ENCODE results near the gene AOPEP.
"Not testable (repeated sequence)": the region's sequence is repeated elsewhere in the genome, so short reads cannot be mapped to it uniquely, and the experiment has no call there.

The AOPEP gene

DNA sequence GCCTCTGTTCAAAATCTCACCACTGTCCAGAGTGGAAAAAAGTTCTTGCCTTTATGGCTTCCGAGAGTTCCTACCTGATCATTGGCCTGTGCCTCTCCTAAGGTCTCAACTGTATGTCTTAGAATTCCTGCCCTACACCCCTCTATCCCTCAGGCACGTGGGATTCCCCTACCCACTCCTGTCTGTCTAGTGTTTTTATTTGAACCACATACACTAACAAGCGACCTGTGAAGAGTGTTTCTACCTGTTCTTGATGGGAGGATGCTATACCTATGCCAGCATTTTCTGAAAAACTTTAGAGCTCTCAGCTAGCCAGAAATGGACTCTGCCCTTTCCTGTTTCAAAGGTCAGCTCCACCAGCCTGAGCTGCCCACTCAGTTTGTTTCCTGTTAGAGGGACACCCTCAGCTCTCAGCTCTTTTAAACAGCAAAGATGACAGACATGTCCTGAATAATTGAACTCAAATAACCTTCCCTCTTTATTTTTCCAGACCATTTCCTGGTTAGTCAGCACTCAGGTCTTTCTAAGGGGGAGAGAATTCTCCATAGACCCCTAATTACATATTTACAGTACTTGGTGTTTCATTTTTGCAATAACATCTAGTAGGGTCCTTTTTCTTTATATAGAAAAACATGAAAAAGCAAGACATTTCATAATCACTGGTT, 214.8 kb downstream of the AOPEP start:
- peak; percentile 21 to 41 (median 27) for DNase-seq

DNA sequence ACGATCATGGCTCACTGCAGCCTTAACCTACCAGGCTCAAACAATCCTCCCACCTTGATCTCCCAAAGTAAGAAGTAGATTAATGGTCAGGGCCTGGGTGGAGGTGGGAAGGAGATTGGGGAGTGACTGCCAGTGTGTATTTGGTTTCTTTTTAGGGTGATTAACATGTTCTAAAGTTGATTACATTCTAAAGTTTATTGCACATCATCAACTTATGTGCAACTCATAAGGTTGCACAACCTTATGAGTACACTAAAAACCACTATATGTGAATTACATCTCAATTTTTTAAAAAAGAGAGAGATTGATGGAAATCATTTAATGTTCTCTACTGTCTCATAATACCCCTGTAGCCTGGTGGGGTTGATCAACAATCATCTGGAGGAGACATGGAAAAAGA, 218.1 kb downstream of the AOPEP start:
- DNase-seq: peak in 1 of 3 donors; percentile 7

DNA sequence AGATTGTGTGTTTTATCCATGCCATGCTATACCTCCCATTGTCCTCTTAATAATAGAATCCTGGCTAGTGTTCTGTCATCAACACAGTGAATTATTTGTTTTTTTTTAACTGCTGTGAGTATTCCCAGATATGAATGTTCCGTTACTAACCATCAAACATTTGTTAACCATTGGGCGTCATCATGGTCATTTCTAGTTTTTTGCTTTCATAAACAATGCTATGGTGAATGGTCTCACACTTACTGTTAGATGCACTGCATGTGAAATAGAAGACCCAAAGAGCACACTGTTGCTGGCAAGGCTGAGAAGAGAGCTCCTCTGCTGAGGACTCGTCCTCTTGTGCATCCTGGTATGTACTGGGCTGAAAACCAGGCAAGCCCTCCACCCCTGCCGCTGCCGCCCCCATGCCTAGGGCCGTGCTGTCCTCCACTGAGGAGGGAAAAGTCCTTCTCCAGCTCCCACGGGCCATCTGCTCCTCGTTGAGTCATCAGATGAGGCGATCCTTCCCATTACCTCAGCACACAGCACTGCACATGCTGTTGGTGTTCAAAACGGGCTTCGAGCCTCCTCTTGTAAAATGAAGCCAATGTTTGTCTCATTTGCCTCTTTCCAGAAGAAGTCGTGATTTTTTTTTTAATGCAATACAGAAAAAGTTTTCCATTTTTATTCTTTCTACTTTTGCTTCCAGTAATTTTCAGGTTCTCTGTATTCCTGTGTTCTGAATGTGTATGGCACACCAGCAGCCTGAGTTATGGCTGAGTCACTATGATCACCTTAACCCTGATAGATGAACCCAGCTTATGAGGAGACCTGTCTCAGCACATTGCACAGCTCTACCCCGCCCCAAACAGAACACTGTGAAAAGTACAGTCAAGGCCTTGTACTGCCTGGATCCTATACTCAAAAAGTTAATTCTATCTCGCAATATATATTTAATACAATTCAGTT, 219.0 kb downstream of the AOPEP start:
- peak; percentile 39 to 57 (median 40) for DNase-seq

DNA sequence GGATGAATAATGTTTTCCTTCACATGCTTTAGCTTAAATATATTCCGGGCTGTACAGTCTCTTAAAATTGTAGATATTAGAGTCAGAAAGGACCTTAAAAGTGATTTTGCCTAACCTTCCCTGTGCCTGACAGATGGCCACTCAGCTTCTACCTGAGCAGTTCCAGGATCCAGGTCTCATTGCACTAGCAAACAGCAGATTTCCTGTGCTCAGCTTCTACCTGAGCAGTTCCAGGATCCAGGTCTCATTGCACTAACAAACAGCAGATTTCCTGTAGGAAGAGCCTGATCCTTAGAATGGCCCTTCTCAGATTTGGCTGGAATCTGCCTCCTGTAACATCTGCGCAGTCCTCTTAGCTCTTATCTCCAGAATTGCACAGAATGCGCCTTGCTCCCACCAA, 219.8 kb downstream of the AOPEP start:
- no peak for DNase-seq

DNA sequence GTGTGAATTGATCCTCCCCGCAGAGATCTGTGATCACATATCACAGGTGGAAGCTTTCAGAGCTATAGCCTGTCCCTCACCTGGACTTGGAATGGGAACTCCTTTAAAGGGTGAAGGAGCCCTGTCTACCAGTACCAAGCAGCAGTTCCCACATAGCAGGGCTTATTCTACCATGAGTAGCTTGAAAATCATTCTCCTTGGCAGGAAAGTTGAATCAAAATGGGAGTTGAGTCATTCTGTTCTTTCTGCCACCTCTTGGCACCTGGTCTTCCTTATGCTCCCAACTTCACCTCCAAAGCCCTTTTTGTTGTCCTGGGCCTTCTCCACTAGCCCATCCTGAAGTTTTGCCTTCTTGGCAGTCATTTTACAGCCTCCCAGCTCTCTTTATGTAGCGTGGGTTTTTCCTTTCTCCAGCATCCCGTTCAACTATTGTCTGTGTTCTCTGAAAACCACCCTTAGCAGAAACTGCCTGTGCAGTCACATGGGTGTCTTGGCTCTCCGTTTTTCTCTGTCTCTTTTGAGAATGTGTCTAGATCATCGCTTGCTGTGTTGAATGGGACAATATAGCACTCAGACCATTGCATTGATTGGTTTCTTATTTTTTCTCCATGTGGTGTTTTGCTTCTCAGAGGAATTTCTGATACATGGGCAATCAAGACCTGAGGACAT, 222.2 kb downstream of the AOPEP start:
- no peak for DNase-seq

DNA sequence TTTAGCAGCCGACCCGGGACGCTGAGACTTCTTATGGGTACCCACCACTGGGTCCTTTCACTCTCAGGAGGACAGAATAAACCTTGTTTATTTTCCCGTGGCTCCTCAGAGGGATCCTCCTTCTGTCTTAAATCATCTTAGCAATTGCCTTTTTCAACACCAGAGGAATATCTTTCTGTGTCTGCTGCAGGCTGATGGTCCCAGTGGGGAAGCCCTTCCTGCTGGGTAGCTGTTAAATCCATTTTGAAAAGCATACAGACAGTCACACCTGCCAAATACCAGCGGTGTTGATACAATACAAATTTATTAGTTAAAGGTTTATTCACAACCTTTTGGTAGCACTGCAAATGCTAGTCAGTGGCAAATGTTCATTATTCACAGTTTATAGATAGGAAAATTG, 222.9 kb downstream of the AOPEP start:
- DNase-seq: no peak

DNA sequence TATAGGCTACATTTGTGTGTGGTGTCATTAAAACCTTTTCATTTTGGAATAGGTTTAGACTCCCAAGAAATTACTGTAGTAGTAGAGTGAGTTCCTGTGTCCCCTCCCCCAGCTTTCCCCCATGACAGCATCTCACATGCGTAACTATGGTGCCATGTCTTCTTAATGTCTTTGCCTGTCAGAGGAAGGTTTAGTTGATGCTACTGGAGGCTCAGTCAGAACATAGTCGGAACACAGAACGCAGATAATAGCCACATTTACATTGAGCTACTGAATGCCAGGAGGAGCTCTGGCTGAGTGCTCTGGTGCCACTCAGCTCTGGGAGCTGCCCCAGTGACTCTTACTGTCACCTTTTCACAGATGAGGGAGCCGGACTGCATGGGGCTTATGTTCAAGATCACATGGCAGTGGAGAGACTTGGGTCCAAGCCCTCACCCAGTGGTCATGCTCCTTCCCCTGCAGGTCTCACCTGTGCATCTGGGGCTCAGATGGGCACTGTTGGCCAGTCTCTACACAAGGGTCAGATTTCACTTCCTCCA, 223.6 kb downstream of the AOPEP start:
- DNase-seq: no peak

DNA sequence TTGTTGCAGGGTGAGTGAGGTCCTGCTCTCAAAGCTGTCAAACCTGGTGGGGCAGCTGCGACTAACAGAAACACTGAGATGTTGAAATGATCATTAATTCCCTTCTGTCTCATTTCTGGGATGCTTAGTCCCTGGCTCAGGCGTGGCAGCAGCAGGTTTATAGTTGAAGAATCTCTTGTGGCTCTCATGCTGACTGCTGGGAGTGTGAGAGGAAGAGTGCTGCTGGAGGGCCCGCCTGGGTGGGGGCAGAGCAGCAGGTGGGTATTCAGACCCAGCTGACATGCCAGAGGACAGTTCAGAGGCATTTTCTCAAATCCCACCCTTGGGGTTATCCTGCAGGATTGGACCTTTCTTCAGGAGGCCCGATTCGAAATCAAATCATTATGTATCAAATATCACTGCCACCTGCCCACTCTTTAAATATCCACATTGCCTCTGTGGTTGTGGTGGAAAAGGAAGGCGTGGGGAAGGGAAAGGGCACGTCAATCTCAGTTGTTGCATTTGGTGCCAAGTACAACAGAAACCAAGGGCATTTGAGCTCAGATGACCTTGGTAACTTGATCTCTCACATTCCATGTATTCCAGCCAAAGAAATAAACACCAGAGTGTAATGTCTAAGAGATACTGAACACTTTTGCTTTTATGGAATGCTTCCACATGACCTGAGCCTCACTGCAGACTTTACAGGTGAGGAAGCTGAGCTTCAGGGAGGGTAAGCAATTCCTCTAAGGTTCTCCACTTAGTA, 224.3 kb downstream of the AOPEP start:
- DNase-seq: no peak

DNA sequence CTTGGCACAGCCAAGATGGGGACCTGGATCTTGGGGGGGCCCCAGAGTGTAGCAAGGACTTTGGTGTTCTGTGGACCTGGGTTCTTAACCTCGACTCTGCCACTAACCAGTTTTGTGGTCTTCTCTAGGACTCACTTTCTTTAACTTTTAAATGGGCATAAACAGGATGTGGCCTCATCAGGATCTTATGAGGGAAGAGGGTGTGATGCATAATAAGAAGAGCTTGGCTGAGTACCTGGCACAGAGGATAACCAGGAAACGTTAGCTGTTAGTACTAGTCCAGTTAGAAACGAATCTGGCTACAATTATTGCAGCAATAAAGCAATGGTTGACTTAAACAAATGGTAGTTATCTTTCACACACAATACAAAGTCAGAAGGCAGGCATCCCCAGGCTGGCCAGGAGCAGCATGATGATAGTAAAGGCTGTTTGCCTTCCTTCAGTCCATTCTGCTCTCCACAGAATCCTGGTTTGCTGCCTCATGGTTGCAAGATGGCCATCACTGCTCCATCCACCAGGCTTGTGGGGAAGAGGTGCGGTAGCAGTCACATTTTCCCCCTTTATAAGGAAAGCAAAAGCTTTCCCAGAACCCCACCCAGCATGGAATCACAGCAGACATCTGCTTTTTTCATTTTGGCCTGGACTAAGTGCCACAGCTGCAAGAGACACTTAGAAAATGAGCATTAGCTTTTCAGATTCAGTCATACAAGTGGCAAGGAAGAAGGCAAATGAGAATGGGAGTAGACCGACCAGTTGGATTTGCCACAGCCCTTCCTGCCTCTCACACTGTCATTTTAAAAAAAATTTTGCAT, 225.0 kb downstream of the AOPEP start:
- DNase-seq: no peak

DNA sequence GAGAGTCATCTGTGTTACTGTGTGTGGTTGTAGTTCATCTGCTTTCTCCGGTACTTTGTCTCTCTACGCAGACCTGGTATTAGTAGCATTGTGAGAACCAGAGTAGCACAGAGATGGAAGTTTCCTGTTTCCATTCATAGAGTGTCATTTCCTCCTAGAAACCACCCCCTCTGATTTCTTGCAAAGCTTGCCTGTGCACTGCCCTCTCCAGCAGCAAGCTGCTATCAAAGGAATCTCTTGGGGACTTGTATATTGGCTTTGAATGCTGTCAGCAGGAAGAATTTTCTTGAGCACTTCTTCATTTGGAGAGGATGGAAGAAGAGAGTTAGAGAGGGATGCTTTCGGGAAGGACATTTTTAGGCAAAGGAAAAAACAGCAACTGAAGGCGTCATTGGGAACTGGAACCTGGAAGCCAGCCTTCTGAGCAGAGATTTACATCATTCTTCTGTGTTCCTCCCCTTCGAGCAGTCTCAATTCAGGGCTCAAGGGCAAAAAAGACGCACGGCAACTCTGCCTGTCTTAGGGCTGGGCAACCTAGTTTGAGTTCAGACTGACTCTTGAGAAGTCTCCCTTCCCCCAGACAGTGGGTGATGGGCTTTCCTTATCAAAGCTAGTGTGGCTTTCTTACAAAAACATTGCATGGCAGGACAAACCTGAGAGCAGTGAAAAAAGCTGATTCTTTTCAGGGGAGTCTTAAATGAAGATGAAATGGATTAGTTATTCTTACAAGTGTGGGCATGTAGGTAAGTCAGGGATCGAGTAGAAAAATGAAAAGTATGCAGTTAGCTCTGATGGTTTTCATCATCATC, 226.3 kb downstream of the AOPEP start:
- no peak for DNase-seq

DNA sequence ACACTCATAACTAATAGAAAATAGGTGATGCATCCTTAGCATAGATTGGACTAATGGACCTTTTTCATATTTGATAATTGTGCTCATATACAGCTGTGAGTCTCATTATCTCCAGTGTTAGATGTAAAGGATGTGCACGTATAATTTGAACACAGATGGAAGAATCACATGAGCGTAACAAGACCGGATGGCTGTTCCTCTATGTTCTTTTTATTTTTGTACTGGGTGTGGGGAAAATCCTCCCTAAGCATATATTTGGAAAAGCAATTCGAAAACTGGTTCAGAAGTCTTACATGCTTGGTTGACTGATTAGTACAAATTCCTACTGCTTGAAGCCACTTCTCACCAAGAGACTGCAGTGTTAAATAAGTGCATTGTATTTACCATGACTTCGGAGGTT, 230.2 kb downstream of the AOPEP start:
- no peak for DNase-seq

DNA sequence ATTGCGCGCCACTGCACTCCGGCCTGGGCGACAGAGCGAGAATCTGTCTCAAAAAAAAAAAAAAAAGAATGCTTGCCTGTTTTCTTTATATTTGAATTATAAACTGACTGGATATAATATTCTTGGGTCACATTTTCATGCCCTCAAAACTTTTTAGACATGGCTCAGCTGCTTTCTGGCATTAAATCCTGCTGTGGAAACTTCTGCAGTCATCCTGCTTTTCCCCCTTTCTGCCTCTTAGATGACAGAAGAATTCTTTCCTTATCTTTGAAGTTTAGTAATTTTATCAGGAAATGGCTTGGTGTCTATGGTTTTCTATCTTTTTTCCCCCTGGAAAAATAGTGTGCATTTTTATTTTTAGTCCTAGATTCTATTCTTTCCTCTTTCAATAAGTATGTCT, 234.5 kb downstream of the AOPEP start:
- DNase-seq: no peak

DNA sequence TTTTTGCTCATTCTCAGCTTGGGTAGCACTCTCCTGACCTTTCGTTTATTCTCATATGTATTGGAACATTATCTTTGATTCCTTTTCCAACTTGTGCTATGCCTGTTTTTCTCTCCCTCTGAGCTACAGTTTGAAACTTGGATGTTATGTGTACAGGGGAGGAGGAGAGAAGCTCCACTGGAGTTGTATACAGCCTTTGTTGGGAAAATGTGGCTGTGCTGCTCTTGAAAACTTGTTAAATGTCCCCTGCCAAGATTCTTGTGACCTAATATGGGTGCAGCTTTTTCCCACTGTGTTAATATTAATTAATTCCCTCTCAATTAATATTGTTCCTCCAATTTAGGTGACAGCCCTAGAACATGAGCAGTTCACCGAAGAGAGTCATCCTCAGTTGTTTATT, 235.4 kb downstream of the AOPEP start:
- DNase-seq: no peak

DNA sequence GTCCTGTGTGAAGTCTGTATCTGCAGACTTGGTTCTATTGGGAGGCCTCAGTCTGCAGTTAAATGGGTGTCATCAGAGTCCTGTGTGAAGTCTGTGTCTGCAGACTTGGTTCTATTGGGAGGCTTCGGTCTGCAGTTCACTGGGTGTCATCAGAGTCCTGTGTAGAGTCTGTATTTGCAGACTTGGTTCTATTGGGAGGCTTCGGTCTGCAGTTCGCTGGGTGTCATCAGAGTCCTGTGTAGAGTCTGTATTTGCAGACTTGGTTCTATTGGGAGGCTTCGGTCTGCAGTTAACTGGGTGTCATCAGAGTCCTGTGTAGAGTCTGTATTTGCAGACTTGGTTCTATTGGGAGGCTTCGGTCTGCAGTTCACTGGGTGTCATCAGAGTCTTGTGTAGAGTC, 239.1 kb downstream of the AOPEP start:
- not testable (repeated sequence) for DNase-seq

DNA sequence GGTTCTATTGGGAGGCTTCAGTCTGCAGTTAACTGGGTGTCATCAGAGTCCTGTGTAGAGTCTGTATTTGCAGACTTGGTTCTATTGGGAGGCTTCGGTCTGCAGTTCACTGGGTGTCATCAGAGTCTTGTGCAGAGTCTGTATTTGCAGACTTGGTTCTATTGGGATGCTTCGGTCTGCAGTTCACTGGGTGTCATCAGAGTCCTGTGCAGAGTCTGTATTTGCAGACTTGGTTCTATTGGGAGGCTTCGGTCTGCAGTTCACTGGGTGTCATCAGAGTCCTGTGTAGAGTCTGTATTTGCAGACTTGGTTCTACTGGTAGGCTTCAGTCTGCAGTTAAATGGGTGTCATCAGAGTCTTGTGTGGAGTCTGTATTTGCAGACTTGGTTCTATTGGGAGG, 239.5 kb downstream of the AOPEP start:
- DNase-seq: not testable (repeated sequence)

DNA sequence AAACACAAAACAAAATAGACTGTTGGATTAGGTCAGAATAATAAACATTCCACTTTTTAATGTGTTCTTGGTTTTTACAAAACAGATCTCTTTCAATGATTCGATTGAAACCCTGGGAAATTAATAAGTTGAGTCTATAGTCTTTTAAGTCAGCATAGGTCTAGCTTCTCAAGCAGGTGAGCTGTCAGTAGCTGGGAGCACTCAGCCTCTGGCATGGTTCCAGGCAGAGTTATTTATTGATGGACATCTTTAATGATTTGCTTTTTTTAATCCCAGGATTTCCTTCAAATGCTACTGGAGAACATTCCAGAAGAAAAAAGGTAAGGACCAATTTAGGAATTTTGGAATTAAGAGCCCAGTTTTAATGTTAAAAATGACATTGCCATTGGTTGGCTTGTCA, 241.0 kb downstream of the AOPEP start:
- no peak for DNase-seq

DNA sequence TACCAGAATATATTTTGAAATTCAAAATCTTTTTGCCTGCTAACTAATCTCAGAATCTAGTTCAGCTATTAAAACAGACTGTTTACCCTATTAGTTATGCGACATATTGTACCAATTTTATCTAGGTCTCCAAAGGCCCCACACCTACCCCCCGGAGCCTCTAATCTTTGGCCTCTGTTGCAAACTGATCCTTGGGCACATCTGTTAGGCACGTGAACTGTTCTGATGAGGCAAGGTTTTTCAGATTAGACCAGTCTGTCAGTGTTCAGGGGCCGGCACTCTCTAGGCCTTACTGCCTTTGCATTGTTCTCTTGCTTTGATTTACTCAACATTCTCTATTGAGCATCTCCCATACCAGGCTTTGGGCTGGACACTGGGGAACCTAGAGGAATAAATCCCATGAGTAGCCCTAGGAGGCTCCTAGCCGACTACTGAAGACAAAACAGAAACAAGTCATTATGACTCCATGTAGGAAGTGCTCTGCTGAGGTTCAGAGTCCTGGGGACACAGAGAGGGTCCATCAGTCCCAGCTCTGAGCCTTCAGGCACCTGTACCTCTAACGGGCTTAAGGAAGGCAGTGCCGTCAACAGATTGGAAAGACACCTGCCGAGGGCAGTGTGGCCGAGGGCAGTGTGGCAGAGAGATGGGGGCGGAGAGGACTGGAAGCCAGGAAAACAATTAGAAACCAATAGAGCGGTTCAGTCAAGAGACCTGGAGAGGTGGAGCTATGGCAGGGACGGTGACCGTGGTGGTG, 245.1 kb downstream of the AOPEP start:
- no peak for DNase-seq

DNA sequence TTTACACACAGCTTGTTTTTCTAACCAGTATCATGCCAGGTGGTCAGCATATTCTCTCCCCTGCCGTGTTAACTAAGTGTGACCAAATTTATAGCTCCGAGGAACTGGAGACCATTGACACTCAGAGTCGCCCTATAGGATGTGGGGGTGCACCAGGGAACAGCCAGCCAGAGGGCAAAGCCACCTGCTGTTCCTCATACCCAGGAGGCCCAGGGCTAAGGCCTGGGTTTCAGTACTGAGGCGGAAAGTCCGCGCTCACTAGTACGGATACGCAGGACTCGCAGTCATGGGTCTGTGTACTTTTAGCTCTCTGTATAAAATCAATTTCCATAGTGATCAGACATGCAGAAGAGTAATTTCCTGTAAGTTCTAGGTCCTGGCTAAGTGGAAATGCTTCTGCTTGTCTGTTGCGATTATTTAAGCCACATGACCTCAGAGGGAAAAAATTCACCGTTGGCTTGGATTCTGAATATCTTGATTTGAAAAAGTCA, 247.0 kb downstream of the AOPEP start:
- no peak for DNase-seq

DNA sequence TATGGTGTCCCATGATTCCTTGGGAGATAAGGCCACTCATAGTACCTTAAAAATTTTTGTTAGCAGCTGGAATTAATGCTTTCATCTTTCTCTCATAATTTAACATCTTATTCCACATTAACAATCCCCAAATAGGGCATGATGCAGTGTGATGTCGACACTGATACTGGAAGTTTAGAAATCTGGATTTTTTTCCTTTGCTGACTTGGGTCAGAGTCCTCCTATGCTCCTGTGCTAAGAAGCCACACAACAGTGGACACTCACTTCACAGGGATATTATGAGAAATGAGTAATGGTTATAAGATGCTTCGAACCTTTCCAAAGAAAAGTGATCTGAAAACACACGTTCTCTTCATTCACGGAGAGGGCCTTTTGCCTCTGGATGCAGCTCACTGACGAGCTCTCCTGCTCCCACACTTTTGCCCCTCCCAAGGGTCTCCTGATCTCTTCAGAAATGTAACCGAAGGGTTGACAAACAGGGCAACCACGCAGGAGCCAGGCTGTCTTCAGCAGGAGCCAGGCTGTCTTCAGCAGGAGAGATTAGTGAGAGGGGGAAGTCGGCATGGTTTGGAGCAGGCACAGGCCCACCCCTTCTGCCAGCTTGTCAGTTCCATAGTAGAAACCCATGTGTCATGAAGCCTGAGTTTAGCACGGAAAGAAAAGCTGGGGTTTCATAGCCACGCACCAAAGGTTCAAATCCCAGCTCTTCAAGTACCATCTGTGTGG, 247.8 kb downstream of the AOPEP start:
- DNase-seq: no peak

Measured in suppressor macrophage treated with lipopolysaccharide for 1 hour (primary cell).